ENCODE data around the gene PDGFB.
A peak's percentile ranks its signal among the peaks of the same experiment; 100 is the strongest.

Gene PDGFB

GRCh38 chr22:39277142-39277607 lies 32.4 kb upstream of the PDGFB start:
- no peak for DNase-seq (ENCODE audit: insufficient read length, low spot score)
- no peak for FAIRE-seq

GRCh38 chr22:39276440-39277141 lies 31.8 kb upstream of the PDGFB start:
- FAIRE-seq (no peak), DNase-seq (ENCODE audit: insufficient read length, low spot score) (no peak)

GRCh38 chr22:39275814-39276439 lies 31.1 kb upstream of the PDGFB start:
- FAIRE-seq: no peak
- DNase-seq (ENCODE audit: insufficient read length, low spot score): no peak

- no peak for FAIRE-seq
- DNase-seq (ENCODE audit: insufficient read length, low spot score): no peak
Measured at GRCh38 chr22:39273950-39274887, 29.4 kb upstream of the PDGFB start.

- DNase-seq (ENCODE audit: insufficient read length, low spot score) (no peak), FAIRE-seq (no peak)
Measured at GRCh38 chr22:39270792-39271191, 26.0 kb upstream of the PDGFB start.

- FAIRE-seq (no peak), DNase-seq (ENCODE audit: insufficient read length, low spot score) (no peak)
Measured at GRCh38 chr22:39270280-39270679, 25.5 kb upstream of the PDGFB start.

GRCh38 chr22:39269095-39269790 lies 24.5 kb upstream of the PDGFB start:
- no peak for FAIRE-seq
- no peak for DNase-seq (ENCODE audit: insufficient read length, low spot score)

- no peak for FAIRE-seq
- no peak for DNase-seq (ENCODE audit: insufficient read length, low spot score)
Measured at GRCh38 chr22:39268645-39269044, 23.9 kb upstream of the PDGFB start.

GRCh38 chr22:39267974-39268373 lies 23.2 kb upstream of the PDGFB start:
- FAIRE-seq (no peak), DNase-seq (ENCODE audit: insufficient read length, low spot score) (no peak)

- DNase-seq (ENCODE audit: insufficient read length, low spot score): peak; percentile 68
- peak; percentile 100 for FAIRE-seq
Measured at GRCh38 chr22:39266398-39267030, 21.7 kb upstream of the PDGFB start.

- DNase-seq (ENCODE audit: insufficient read length, low spot score) (no peak), FAIRE-seq (no peak)
Measured at GRCh38 chr22:39265143-39265886, 20.5 kb upstream of the PDGFB start.

- FAIRE-seq: peak; percentile 37
- no peak for DNase-seq (ENCODE audit: insufficient read length, low spot score)
Measured at GRCh38 chr22:39264349-39265038, 19.7 kb upstream of the PDGFB start.

- FAIRE-seq: no peak
Measured at GRCh38 chr22:39263626-39264348, 19.0 kb upstream of the PDGFB start.

GRCh38 chr22:39259666-39260065 lies 14.9 kb upstream of the PDGFB start:
- no peak for DNase-seq (ENCODE audit: insufficient read length, low spot score)
- no peak for FAIRE-seq

More at GRCh38 chr22:39263626-39264348, 19.0 kb upstream of the PDGFB start:
- no peak for DNase-seq (ENCODE audit: insufficient read length, low spot score)

- FAIRE-seq (no peak), DNase-seq (ENCODE audit: insufficient read length, low spot score) (no peak)
Measured at GRCh38 chr22:39257901-39258475, 13.2 kb upstream of the PDGFB start.

- DNase-seq (ENCODE audit: insufficient read length, low spot score) (no peak), FAIRE-seq (no peak)
Measured at GRCh38 chr22:39256979-39257378, 12.2 kb upstream of the PDGFB start.

GRCh38 chr22:39256186-39256552 lies 11.4 kb upstream of the PDGFB start:
- FAIRE-seq (no peak), DNase-seq (ENCODE audit: insufficient read length, low spot score) (no peak)

Measured in GM19239 (cell line).